ENCODE results near the gene DGKB.

DNA sequence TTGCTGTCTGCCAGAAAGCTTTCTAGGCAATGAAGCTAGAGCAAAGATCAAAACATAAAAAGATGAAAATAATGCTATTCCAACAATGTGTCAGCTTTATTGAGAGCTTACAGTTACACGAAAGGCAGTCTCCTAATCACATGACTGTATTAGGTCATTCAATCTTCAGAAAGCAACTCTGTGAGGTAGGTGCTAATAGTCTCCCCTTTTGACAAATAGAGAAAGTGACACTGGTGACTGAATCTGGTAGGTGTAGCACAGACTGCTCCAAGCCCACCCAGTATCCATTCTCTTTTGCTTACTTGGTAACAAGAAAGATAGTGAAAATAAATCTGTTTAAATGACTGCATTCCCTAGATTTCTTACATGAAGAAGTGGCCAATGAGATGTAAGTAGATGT lies 58.8 kb downstream of the DGKB start:
- TF ChIP-seq, protein P1, sequence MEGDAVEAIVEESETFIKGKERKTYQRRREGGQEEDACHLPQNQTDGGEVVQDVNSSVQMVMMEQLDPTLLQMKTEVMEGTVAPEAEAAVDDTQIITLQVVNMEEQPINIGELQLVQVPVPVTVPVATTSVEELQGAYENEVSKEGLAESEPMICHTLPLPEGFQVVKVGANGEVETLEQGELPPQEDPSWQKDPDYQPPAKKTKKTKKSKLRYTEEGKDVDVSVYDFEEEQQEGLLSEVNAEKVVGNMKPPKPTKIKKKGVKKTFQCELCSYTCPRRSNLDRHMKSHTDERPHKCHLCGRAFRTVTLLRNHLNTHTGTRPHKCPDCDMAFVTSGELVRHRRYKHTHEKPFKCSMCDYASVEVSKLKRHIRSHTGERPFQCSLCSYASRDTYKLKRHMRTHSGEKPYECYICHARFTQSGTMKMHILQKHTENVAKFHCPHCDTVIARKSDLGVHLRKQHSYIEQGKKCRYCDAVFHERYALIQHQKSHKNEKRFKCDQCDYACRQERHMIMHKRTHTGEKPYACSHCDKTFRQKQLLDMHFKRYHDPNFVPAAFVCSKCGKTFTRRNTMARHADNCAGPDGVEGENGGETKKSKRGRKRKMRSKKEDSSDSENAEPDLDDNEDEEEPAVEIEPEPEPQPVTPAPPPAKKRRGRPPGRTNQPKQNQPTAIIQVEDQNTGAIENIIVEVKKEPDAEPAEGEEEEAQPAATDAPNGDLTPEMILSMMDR (IDR thresholded peaks at IDR 0.05): no peak
- no peak for TF ChIP-seq POLR2A (IDR thresholded peaks at IDR 0.05)

Measured in adrenal gland (tissue), 5 donors.